GM12878 (cell line): ENCODE results near the gene TRPC5OS.

Experiments
- CEBPZ ChIP-seq: fragments of 150-350 bp; IDR thresholded peaks from 2 replicates; pipeline ENCODE4 v1.6.1; 2016; ENCODE audit warnings: low read depth, low read length
- CTCF ChIP-seq, 3 experiments: IDR thresholded peaks in 2 of 3; conservative IDR thresholded peaks in 1 of 3; 2 replicates each; pipeline ENCODE4 v1.5.1; 2011; ENCODE audit warnings: low read depth in 3 of 3, low read length in 3 of 3, mild to moderate bottlenecking in 3 of 3, control low read depth in 2 of 3, moderate library complexity in 2 of 3, inconsistent platforms in 1 of 3, mixed read lengths in 1 of 3; ENCODE audit not compliant: control insufficient read depth in 2 of 3, insufficient read depth in 1 of 3; ENCODE audit errors: extremely low read depth in 1 of 3
- E2F4 ChIP-seq: IDR thresholded peaks from 2 replicates; pipeline ENCODE4 v1.6.1; 2012; ENCODE audit warnings: low read depth, low read length, improper control_type of control experiment
- EED ChIP-seq: sonication (generic); IDR thresholded peaks from 2 replicates; pipeline ENCODE4 v1.6.1; 2016; ENCODE audit warnings: antibody characterized with exemption, low read depth
- GABPA ChIP-seq: IDR thresholded peaks from 2 replicates; pipeline ENCODE4 v1.6.1; 2014; ENCODE audit warnings: antibody characterized with exemption, low read depth, mild to moderate bottlenecking, inconsistent platforms
- JUNB ChIP-seq: IDR thresholded peaks from 2 replicates; pipeline ENCODE4 v1.6.1; 2016; ENCODE audit warnings: antibody characterized with exemption, mild to moderate bottlenecking
- MTA2 ChIP-seq: fragments of 450-650 bp; IDR thresholded peaks from 2 replicates; pipeline ENCODE4 v1.6.1; 2016; ENCODE audit warnings: low read depth, mild to moderate bottlenecking, moderate library complexity
- RAD51 ChIP-seq: fragments of 450-650 bp; IDR thresholded peaks from 2 replicates; pipeline ENCODE4 v1.6.1; 2016; ENCODE audit warnings: moderate library complexity, mild to moderate bottlenecking, inconsistent platforms
- RFX5 ChIP-seq: IDR thresholded peaks from 2 replicates; pipeline ENCODE4 v1.6.1; 2011; ENCODE audit warnings: low read depth, low read length, improper control_type of control experiment
- SIX5 ChIP-seq: IDR thresholded peaks from 2 replicates; pipeline ENCODE4 v1.6.1; 2011; ENCODE audit warnings: mild to moderate bottlenecking, low read depth, low read length, moderate library complexity; ENCODE audit not compliant: severe bottlenecking
- SUZ12 ChIP-seq: fragments of 200-600 bp; sonication (generic); IDR thresholded peaks from one replicate; pipeline ENCODE4 v1.6.1; 2018; ENCODE audit warnings: antibody characterized with exemption, mild to moderate bottlenecking; ENCODE audit not compliant: unreplicated experiment
- TCF7 ChIP-seq: IDR thresholded peaks from 2 replicates; pipeline ENCODE4 v1.6.1; 2014; ENCODE audit warnings: antibody characterized with exemption, borderline replicate concordance

- TF ChIP-seq JUNB: no peak
- TF ChIP-seq CEBPZ: no peak
- no peak for TF ChIP-seq RFX5
- no peak for TF ChIP-seq CTCF (IDR thresholded peaks at IDR 0.05 in 2 of 3, conservative IDR thresholded peaks at IDR 0.05 in 1 of 3; ENCODE audit: control insufficient read depth in 2 of 3, extremely low read depth in 1 of 3, insufficient read depth in 1 of 3, low read depth in 3 of 3, low read length in 3 of 3)
- no peak for TF ChIP-seq EED
- no peak for TF ChIP-seq TCF7
- TF ChIP-seq E2F4: no peak
- TF ChIP-seq RAD51: no peak
- TF ChIP-seq SIX5: no peak
- no peak for TF ChIP-seq GABPA
- TF ChIP-seq MTA2: no peak
- TF ChIP-seq SUZ12: no peak
These were observed 27.4 kb upstream of the TRPC5OS start for GRCh38 chrX:111848541-111848940.
